BJ (cell line): Measurements from ENCODE around the gene BEGAIN. TPM values are rescaled to one million over a fixed set of nuclear protein-coding genes. Genes with fewer than 3 reads are reported as not detected.

ENCODE experiments used
- CTCF ChIA-PET: fragments of 350-600 bp; formaldehyde crosslinking; extraction: SDS; loops from one replicate; lab custom pipeline; 2021; ENCODE audit warnings: antibody characterized with exemption, inconsistent platforms; lab: Yijun Ruan, JAX
- POLR2A ChIA-PET: fragments of 300-600 bp; sonication (Branson Sonifier 250); formaldehyde crosslinking; extraction: SDS; loops from one replicate; lab custom pipeline; 2021; ENCODE audit warnings: antibody characterized with exemption; lab: Charles Lee
- DNase-seq: peaks from one replicate; pipeline ENCODE4 v3.0.0-alpha.2; 2011; ENCODE audit warnings: low read depth
- H3K27me3 ChIP-seq: 2 replicates; pipeline ENCODE4 v1.6.0; 2011; ENCODE audit warnings: low read length; ENCODE audit not compliant: control insufficient read depth, insufficient read depth
- H3K36me3 ChIP-seq: 2 replicates; pipeline ENCODE4 v1.5.1; 2011; ENCODE audit warnings: low read length; ENCODE audit not compliant: control insufficient read depth, insufficient read depth
- H3K4me3 ChIP-seq: 2 replicates; pipeline ENCODE4 v1.5.1; 2011; ENCODE audit warnings: low read depth, mild to moderate bottlenecking, control low read depth, low read length
- polyA plus RNA-seq: library from polyadenylated mRNA; depleted of rRNA; stranded (reverse); fragments of >200 nt; gene quantifications from 2 replicates; pipeline ENCODE4 v1.2.3, GENCODE V29; 2011
- TF ChIP-seq, protein P1 (sequence below): IDR thresholded peaks from 2 replicates; pipeline ENCODE4 v1.5.1; 2011; ENCODE audit warnings: low read depth, mild to moderate bottlenecking, control low read depth, inconsistent platforms, low read length, moderate library complexity; ENCODE audit not compliant: insufficient read depth

The BEGAIN gene
- polyA plus RNA-seq, 1 experiment = 0.22 TPM

DNA sequence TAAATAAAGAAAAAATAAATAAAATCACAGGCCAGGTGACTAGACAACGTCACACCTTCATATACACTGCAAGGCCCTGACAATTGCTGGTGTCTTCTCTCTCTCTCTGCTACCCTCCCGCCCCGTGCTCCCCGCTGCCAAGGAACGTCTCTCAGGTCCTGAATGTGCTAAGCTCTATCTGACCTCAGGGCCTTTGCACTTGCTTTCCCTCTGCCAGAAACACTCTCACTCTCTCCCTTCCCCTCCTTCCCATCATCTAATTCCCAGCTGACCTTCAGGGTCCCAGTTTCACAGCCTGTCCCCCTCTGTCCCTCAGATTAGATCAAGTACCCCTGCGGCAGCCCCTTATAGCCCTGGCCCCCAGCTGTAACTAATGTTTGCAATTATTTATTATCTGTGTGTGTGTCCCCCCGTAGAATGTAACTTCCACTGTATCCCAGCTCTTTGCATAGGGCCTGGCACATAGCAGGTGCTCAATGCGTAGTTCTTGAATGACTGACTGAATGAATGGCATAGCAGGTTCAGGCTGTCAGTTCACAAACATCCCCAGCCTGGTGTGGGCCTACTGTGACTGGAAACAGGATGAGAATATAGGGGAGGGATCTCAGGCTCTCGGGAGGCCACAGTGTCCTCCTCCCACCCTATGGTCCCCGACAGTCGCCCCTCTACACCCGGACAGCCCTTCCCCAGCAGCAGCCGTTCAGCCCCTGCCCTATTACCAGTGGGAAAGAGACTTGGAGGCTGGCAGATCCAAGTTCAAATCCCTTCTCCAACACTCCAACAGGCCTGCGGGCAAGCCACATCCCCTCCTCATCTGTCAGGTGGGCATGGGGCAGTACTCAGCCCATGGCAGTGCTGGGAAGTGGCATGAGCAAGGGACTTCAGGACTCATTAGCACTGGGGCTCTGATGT lies 6.6 kb downstream of the BEGAIN start:
- H3K27me3 ChIP-seq = peaks cover 1% of the 10 kb centered on the region; the same call in 1 of the 2 replicates
- no peak for DNase-seq
- ChIA-PET POLR2A (no interaction called here), CTCF (interaction anchor here (1.1 kb wide), 1 partner anchor 11 kb away, joined by 5 read pairs; no protein-coding TSS in a partner anchor)
- H3K36me3 ChIP-seq = no peaks in the 10 kb centered on the region
- H3K4me3 ChIP-seq = no peak overlapping the region
- TF ChIP-seq, protein P1, sequence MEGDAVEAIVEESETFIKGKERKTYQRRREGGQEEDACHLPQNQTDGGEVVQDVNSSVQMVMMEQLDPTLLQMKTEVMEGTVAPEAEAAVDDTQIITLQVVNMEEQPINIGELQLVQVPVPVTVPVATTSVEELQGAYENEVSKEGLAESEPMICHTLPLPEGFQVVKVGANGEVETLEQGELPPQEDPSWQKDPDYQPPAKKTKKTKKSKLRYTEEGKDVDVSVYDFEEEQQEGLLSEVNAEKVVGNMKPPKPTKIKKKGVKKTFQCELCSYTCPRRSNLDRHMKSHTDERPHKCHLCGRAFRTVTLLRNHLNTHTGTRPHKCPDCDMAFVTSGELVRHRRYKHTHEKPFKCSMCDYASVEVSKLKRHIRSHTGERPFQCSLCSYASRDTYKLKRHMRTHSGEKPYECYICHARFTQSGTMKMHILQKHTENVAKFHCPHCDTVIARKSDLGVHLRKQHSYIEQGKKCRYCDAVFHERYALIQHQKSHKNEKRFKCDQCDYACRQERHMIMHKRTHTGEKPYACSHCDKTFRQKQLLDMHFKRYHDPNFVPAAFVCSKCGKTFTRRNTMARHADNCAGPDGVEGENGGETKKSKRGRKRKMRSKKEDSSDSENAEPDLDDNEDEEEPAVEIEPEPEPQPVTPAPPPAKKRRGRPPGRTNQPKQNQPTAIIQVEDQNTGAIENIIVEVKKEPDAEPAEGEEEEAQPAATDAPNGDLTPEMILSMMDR = no peak

DNA sequence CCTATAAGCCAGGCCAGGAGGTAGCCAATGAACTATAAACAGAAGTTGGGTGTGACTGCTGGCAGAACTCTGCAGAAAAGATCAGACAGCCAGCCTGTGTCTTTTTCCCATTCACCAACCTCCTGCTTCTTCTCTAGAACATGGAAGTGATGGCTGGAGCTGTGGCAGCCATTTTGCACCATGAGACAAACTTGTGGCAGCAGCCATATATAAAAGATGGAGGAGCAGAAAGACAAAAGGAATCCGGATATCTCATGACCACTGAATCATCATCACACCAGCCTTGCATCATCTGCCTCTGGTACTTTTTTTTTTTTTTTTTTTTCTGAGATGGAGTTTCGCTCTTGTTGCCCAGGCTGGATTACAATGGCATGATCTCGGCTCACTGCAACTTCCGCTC lies 8.7 kb downstream of the BEGAIN start:
- CTCF ChIA-PET = no interaction called here
- TF ChIP-seq, protein P1 = no peak
- Histone ChIP-seq H3K4me3 (no peak overlapping the region), H3K36me3 (no peaks in the 10 kb centered on the region), H3K27me3 (0 out of 2 replicates have a peak, but pooled peaks cover 2% of the 10 kb centered on the region)
- POLR2A ChIA-PET = no interaction called here
- no peak for DNase-seq

DNA sequence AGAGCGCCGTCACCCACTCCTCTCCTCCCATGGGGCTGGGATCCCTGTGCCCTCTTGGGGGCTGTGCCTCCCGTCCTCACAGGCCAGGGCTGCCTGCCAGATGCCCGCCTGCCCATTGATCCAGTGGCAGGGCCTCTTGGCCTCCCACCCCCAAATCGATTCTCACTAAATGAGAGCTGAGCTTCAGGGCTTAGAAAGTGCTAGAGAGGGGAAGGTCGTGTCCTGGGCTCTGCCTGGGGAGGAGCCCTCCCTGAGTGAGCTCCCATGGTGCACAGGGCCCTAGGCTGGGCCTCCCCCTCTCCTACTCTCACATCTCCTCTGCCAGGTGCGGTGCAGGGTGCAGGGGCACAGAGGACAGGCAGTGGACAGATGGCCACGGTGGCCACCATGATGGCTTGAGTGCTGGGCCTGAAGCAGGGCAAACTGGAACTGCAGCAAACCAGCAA lies 9.2 kb downstream of the BEGAIN start:
- Histone ChIP-seq H3K36me3 (no peaks in the 10 kb centered on the region), H3K4me3 (no peak overlapping the region), H3K27me3 (0 out of 2 replicates have a peak, but pooled peaks cover 2% of the 10 kb centered on the region)
- POLR2A ChIA-PET = no interaction called here
- CTCF ChIA-PET = interaction anchor here (1.0 kb wide), 1 partner anchor 193 kb away, joined by 3 read pairs; no protein-coding TSS in a partner anchor
- DNase-seq = no peak
- TF ChIP-seq, protein P1 = no peak

DNA sequence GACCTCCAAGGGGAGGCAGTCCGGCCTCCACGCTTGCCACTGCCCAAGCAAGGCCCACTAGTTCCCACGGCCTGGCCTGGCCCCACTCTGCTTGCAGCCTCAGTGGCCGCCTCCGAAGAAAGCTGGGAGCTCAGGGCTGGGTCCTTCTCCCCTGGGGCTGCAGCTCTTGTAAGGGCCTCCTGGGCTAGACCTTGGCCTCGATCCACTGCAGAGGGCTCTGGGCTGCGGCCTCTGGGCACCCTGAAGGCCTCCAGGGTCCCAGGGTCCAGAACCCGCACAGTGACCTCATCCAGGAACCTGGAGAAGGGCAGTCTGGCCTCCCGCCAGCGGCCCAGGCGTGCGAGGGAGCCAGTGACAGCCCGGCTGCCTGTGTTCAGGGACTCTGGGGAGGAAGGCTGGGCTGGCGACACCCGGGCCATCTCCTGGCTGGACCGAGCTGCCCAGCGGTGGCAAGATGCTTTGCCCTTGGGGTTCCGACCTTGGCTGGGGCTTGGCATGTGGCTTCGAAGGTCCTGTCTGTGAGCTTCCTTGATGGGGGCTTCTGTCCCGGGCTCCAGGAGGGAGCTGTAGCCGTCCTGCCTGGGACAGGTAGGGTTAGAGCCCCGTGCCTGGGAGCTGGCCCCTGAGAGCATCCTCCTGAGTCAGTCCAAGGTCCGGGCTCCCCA lies 9.8 kb downstream of the BEGAIN start:
- CTCF ChIA-PET = interaction anchor here (1.0 to 1.6 kb wide), 2 partner anchors 160 to 192 kb away, joined by 3 to 4 read pairs; no protein-coding TSS in a partner anchor
- Histone ChIP-seq H3K27me3 (0 out of 2 replicates have a peak, but pooled peaks cover 2% of the 10 kb centered on the region), H3K36me3 (no peaks in the 10 kb centered on the region), H3K4me3 (no peak overlapping the region)
- POLR2A ChIA-PET = no interaction called here
- TF ChIP-seq, protein P1 = no peak
- DNase-seq = no peak
